Neural cell (in vitro differentiated cells): ENCODE measurements around the gene TMEM200B. TPM values are rescaled to one million over a fixed set of nuclear protein-coding genes. Genes with fewer than 3 reads are reported as not detected.

ENCODE experiments used
- H2AFZ ChIP-seq: fragments of 200-600, 300-800 bp; sonication (generic), shearing (Covaris generic); 2 replicates; pipeline ENCODE4 v1.6.0; 2014; ENCODE audit warnings: low read depth, mild to moderate bottlenecking, antibody characterized with exemption, low read length, moderate library complexity
- H3F3A ChIP-seq: fragments of 200-600 bp; shearing (Covaris generic); 2 replicates; pipeline ENCODE4 v1.6.1; 2016; ENCODE audit warnings: mild to moderate bottlenecking, moderate library complexity, mixed read lengths, antibody characterized with exemption, low read length; ENCODE audit not compliant: insufficient read depth, poor library complexity, severe bottlenecking
- H3K27ac ChIP-seq: fragments of 200-600, 300-800 bp; sonication (generic), shearing (Covaris generic); 2 replicates; pipeline ENCODE4 v1.5.1; 2014; ENCODE audit warnings: mild to moderate bottlenecking, low read length, moderate library complexity
- H3K27me3 ChIP-seq: fragments of 300-800, 200-600 bp; sonication (generic), shearing (Covaris generic); 2 replicates; pipeline ENCODE4 v1.6.0; 2014; ENCODE audit warnings: mild to moderate bottlenecking, low read depth, low read length, moderate library complexity; ENCODE audit not compliant: insufficient read depth
- H3K36me3 ChIP-seq: fragments of 300-800, 200-600 bp; sonication (generic), shearing (Covaris generic); 2 replicates; pipeline ENCODE4 v1.5.1; 2014; ENCODE audit warnings: mild to moderate bottlenecking, antibody characterized with exemption, low read length, moderate library complexity; ENCODE audit not compliant: insufficient read depth
- H3K4me2 ChIP-seq: fragments of 300-800, 200-600 bp; sonication (generic), shearing (Covaris generic); 2 replicates; pipeline ENCODE4 v1.6.0; 2014; ENCODE audit warnings: mild to moderate bottlenecking, low read length
- H3K4me3 ChIP-seq: fragments of 300-800, 200-600 bp; sonication (generic), shearing (Covaris generic); 2 replicates; pipeline ENCODE4 v1.5.1; 2014; ENCODE audit warnings: mild to moderate bottlenecking, low read length, moderate library complexity
- H3K79me2 ChIP-seq: fragments of 200-600 bp; shearing (Covaris generic); replicated peaks from 2 replicates; pipeline ENCODE4 v1.6.0; 2014; ENCODE audit warnings: mild to moderate bottlenecking, low read length, moderate library complexity; ENCODE audit not compliant: insufficient read depth
- H3K9ac ChIP-seq: fragments of 300-800, 200-600 bp; sonication (generic), shearing (Covaris generic); 2 replicates; pipeline ENCODE4 v1.6.1; 2016; ENCODE audit warnings: mild to moderate bottlenecking, low read length, mixed read lengths
- H3K9me2 ChIP-seq: fragments of 200-600 bp; shearing (Covaris generic); 2 replicates; pipeline ENCODE4 v1.6.1; 2016; ENCODE audit warnings: mild to moderate bottlenecking, low read length, mixed read lengths; ENCODE audit not compliant: insufficient read depth
- H3K9me3 ChIP-seq: fragments of 200-600, 300-800 bp; sonication (generic), shearing (Covaris generic); 2 replicates; pipeline ENCODE4 v1.6.1; 2016; ENCODE audit warnings: mild to moderate bottlenecking, mixed run types, low read length, moderate library complexity, mixed read lengths
- H4K20me1 ChIP-seq: fragments of 200-600 bp; shearing (Covaris generic); 2 replicates; pipeline ENCODE4 v1.6.1; 2016; ENCODE audit warnings: mild to moderate bottlenecking, mixed run types; ENCODE audit not compliant: insufficient read depth
- CTCF ChIP-seq: fragments of 450-650 bp; IDR thresholded peaks from 2 replicates; pipeline ENCODE4 v1.5.1; 2014; ENCODE audit warnings: antibody characterized with exemption, mild to moderate bottlenecking, moderate library complexity; ENCODE audit not compliant: poor library complexity, severe bottlenecking
- EP300 ChIP-seq: fragments of 450-650 bp; conservative IDR thresholded peaks from 2 replicates; pipeline ENCODE4 v1.6.1; 2014; ENCODE audit warnings: antibody characterized with exemption, mild to moderate bottlenecking, moderate library complexity; ENCODE audit not compliant: poor library complexity, severe bottlenecking
- EZH2 ChIP-seq: fragments of 200-600, 300-800 bp; shearing (Covaris generic), sonication (generic); IDR thresholded peaks from 2 replicates; pipeline ENCODE4 v1.6.1; 2014; ENCODE audit warnings: antibody characterized with exemption, low read length, borderline replicate concordance, mild to moderate bottlenecking; ENCODE audit not compliant: insufficient read depth, poor library complexity, severe bottlenecking
- MXI1 ChIP-seq: fragments of 450-650 bp; conservative IDR thresholded peaks from 2 replicates; pipeline ENCODE4 v1.6.1; 2014; ENCODE audit warnings: antibody characterized with exemption, mild to moderate bottlenecking; ENCODE audit not compliant: poor library complexity, severe bottlenecking
- POLR2AphosphoS5 ChIP-seq: IDR thresholded peaks from 2 replicates; pipeline ENCODE4 v1.6.1; 2012
- RAD21 ChIP-seq: fragments of 450-650 bp; conservative IDR thresholded peaks from 2 replicates; pipeline ENCODE4 v1.6.1; 2014; ENCODE audit warnings: antibody characterized with exemption, mild to moderate bottlenecking, moderate library complexity
- REST ChIP-seq: IDR thresholded peaks from 2 replicates; pipeline ENCODE4 v1.6.1; 2012; ENCODE audit warnings: borderline replicate concordance
- SMC3 ChIP-seq: fragments of 450-650 bp; conservative IDR thresholded peaks from 2 replicates; pipeline ENCODE4 v1.6.1; 2014; ENCODE audit warnings: antibody characterized with exemption, mild to moderate bottlenecking, moderate library complexity; ENCODE audit not compliant: poor library complexity
- TAF1 ChIP-seq: IDR thresholded peaks from 2 replicates; pipeline ENCODE4 v1.6.1; 2012; ENCODE audit warnings: low read depth
- polyA plus RNA-seq: library from polyadenylated mRNA; depleted of rRNA; stranded (reverse); fragments of >200 nt; gene quantifications from 2 replicates; pipeline ENCODE4 v1.2.3, GENCODE V29; 2014

TMEM200B gene
- polyA plus RNA-seq, 1 donor from 2014 or later, result 0.11 TPM

GRCh38 chr1:29171521-29171920 is 47.8 kb upstream of the TMEM200B start:
- Histone ChIP-seq H3K79me2 (peaks cover 82% of the 10 kb centered on the region), H3K36me3 (no peaks in the 10 kb centered on the region), H3K9me3 (no peaks in the 10 kb centered on the region), H3K27me3 (no peaks in the 10 kb centered on the region), H3K9me2 (no peaks in the 10 kb centered on the region), H4K20me1 (peaks cover 3% of the 10 kb centered on the region), H3K9ac (no peak overlapping the region), H2AFZ (no peak overlapping the region), H3K4me2 (no peak overlapping the region), H3F3A (no peaks in the 10 kb centered on the region), H3K27ac (no peak overlapping the region), H3K4me3 (no peak overlapping the region)
- TF ChIP-seq CTCF (no peak), EZH2 (no peak), EP300 (no peak), REST (no peak), MXI1 (no peak), POLR2AphosphoS5 (no peak), TAF1 (no peak), RAD21 (no peak), SMC3 (no peak)

- Histone ChIP-seq H3K79me2 (peaks cover 78% of the 10 kb centered on the region), H3K36me3 (no peaks in the 10 kb centered on the region), H4K20me1 (peaks cover 3% of the 10 kb centered on the region), H3K9ac (no peak overlapping the region), H3K27ac (no peak overlapping the region), H2AFZ (no peak overlapping the region), H3F3A (no peaks in the 10 kb centered on the region), H3K9me2 (no peaks in the 10 kb centered on the region), H3K9me3 (no peaks in the 10 kb centered on the region), H3K27me3 (no peaks in the 10 kb centered on the region), H3K4me3 (no peak overlapping the region), H3K4me2 (no peak overlapping the region)
- no peak for TF ChIP-seq TAF1
- no peak for TF ChIP-seq REST
Observed at GRCh38 chr1:29171089-29171488, 47.4 kb upstream of the TMEM200B start.
